Retinal pigment epithelial cell (primary cell): ENCODE measurements around the gene GRIK1.

Source experiments
- DNase-seq: peaks from one replicate; pipeline ENCODE4 v3.0.0-alpha.2; 2010; ENCODE audit warnings: low read depth
- H3K4me3 ChIP-seq: 2 replicates; pipeline ENCODE4 v1.5.1; 2011; ENCODE audit warnings: mild to moderate bottlenecking, low read length, control low read depth, moderate library complexity
- TF ChIP-seq, protein P1 (sequence below): conservative IDR thresholded peaks from 2 replicates; pipeline ENCODE4 v1.5.1; 2011; ENCODE audit warnings: low read depth, low read length, control low read depth, inconsistent platforms

Gene GRIK1

DNA sequence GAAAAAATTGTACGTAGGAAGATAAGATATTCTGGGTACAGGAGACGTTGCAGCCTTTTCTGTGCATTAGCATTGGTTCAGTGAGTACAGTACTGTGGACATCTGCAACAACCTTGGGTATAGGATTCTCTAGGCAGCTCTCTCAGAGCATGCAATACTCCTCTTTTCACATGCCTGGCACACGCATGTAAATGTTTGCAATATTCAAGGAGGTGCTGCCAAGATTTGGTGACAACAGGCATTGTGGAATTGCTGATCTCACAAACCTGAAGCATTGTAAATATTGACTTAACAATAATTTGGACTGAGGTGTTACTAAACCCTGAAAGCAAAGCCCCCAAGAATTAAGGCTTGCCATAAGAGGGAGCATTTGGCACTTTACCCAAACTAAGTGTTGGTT lies 126.8 kb downstream of the GRIK1 start:
- DNase-seq: no peak
- H3K4me3 ChIP-seq: no peak overlapping the region
- TF ChIP-seq, protein P1, sequence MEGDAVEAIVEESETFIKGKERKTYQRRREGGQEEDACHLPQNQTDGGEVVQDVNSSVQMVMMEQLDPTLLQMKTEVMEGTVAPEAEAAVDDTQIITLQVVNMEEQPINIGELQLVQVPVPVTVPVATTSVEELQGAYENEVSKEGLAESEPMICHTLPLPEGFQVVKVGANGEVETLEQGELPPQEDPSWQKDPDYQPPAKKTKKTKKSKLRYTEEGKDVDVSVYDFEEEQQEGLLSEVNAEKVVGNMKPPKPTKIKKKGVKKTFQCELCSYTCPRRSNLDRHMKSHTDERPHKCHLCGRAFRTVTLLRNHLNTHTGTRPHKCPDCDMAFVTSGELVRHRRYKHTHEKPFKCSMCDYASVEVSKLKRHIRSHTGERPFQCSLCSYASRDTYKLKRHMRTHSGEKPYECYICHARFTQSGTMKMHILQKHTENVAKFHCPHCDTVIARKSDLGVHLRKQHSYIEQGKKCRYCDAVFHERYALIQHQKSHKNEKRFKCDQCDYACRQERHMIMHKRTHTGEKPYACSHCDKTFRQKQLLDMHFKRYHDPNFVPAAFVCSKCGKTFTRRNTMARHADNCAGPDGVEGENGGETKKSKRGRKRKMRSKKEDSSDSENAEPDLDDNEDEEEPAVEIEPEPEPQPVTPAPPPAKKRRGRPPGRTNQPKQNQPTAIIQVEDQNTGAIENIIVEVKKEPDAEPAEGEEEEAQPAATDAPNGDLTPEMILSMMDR: no peak

DNA sequence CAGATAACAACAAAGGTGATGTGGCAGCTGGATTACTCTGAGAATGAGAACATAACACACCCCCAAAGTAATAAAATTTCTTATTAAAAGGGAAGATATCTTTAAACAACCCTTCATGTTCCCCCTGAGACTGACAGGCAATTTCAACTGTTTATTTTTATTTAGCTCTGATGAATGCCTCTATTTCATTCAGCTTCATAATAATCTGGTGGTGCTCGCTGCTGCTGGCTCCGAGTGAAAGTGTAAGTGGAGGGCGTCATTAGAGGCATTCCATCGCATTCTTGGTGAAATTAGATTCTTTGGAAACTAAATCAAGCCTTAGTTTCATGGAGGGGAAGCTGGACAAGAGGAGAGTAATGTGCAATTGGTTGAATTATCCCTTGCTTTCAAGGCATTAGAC lies 128.9 kb downstream of the GRIK1 start:
- TF ChIP-seq, protein P1: no peak
- no peak overlapping the region for H3K4me3 ChIP-seq

GRCh38 chr21:29808153-29808552 lies 131.6 kb downstream of the GRIK1 start:
- no peak overlapping the region for H3K4me3 ChIP-seq
- TF ChIP-seq, protein P1: no peak
- DNase-seq: no peak

More for the DNA sequence above, 128.9 kb downstream of the GRIK1 start:
- peak; percentile 21 for DNase-seq

GRCh38 chr21:29805105-29805504 lies 134.7 kb downstream of the GRIK1 start:
- DNase-seq: no peak
- TF ChIP-seq, protein P1: no peak
- H3K4me3 ChIP-seq: no peak overlapping the region

DNA sequence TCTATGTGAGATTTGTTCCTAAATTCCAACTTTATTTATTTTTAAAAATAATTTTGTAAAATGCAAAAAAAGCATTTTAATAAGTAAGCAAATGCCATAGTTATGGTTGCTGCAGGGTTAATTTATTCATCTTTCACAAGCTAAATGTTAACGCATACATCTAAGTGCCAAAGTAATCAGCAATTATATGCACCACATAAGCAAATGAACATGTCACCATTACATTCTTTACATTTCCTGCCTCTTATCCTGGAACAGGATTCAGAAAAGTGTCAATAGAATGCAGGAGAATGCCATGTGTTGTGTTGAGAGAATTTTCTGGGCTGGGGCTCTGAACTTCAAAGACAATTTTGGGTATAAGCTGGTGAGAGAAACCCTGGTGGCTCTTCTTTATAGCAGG lies 136.6 kb downstream of the GRIK1 start:
- TF ChIP-seq, protein P1: no peak
- no peak overlapping the region for H3K4me3 ChIP-seq
- no peak for DNase-seq

GRCh38 chr21:29801122-29801521 lies 138.7 kb downstream of the GRIK1 start:
- no peak for DNase-seq
- TF ChIP-seq, protein P1: no peak
- no peak overlapping the region for H3K4me3 ChIP-seq

- DNase-seq: no peak
- TF ChIP-seq, protein P1: no peak
- H3K4me3 ChIP-seq: no peak overlapping the region
These were observed 139.7 kb downstream of the GRIK1 start for GRCh38 chr21:29800056-29800455.
